OCI-LY1 (cell line): Measurements from ENCODE around the gene BMPR1B.

ENCODE experiments used
- H2AFZ ChIP-seq: fragments of 200-600 bp; sonication (generic), shearing (Covaris generic); 2 replicates; pipeline ENCODE4 v1.6.0; 2014; ENCODE audit warnings: antibody characterized with exemption, mild to moderate bottlenecking, low read length
- H3F3A ChIP-seq: fragments of 200-600 bp; sonication (generic), shearing (Covaris generic); 2 replicates; pipeline ENCODE4 v1.6.0; 2014; ENCODE audit warnings: mild to moderate bottlenecking, antibody characterized with exemption, low read length, moderate library complexity; ENCODE audit not compliant: insufficient read depth
- H3K27ac ChIP-seq: fragments of 200-600 bp; sonication (generic); 2 replicates; pipeline ENCODE4 v1.5.1; 2014; ENCODE audit warnings: low read length, mixed run types, mild to moderate bottlenecking, low read depth; ENCODE audit not compliant: poor library complexity, severe bottlenecking
- H3K27me3 ChIP-seq: fragments of 200-600 bp; sonication (generic); 2 replicates; pipeline ENCODE4 v1.6.0; 2014; ENCODE audit warnings: antibody characterized with exemption, mild to moderate bottlenecking, low read length, moderate library complexity; ENCODE audit not compliant: insufficient read depth
- H3K36me3 ChIP-seq: fragments of 200-600 bp; sonication (generic); 2 replicates; pipeline ENCODE4 v1.6.1; 2014; ENCODE audit warnings: mild to moderate bottlenecking, antibody characterized with exemption, low read length, moderate library complexity, mixed read lengths; ENCODE audit not compliant: insufficient read depth
- H3K4me1 ChIP-seq: fragments of 200-600 bp; sonication (generic); 2 replicates; pipeline ENCODE4 v1.5.1; 2014; ENCODE audit warnings: mild to moderate bottlenecking, low read length, moderate library complexity; ENCODE audit not compliant: insufficient read depth, severe bottlenecking
- H3K4me2 ChIP-seq: fragments of 200-600 bp; sonication (generic), shearing (Covaris generic); 2 replicates; pipeline ENCODE4 v1.6.1; 2014; ENCODE audit warnings: low read length
- H3K4me3 ChIP-seq: fragments of 200-600 bp; sonication (generic); 2 replicates; pipeline ENCODE4 v1.5.1; 2014; ENCODE audit warnings: low read length, low read depth, mild to moderate bottlenecking, mixed read lengths; ENCODE audit not compliant: poor library complexity, severe bottlenecking
- H3K79me2 ChIP-seq: fragments of 200-600 bp; shearing (Covaris generic); 2 replicates; pipeline ENCODE4 v1.6.1; 2016; ENCODE audit warnings: mixed run types, low read length, mixed read lengths; ENCODE audit not compliant: insufficient read depth
- H3K9ac ChIP-seq: fragments of 200-600 bp; sonication (generic), shearing (Covaris generic); 2 replicates; pipeline ENCODE4 v1.6.1; 2014; ENCODE audit warnings: mild to moderate bottlenecking, low read length, mixed read lengths
- H3K9me2 ChIP-seq: fragments of 200-600 bp; sonication (generic), shearing (Covaris generic); 2 replicates; pipeline ENCODE4 v1.6.1; 2014; ENCODE audit warnings: low read depth, mild to moderate bottlenecking, low read length, mixed read lengths
- H3K9me3 ChIP-seq: fragments of 200-600 bp; shearing (Covaris generic); 2 replicates; pipeline ENCODE4 v1.6.1; 2014; ENCODE audit warnings: low read length, mixed read lengths
- H4K20me1 ChIP-seq: fragments of 200-600 bp; sonication (generic), shearing (Covaris generic); 2 replicates; pipeline ENCODE4 v1.6.0; 2016; ENCODE audit warnings: mild to moderate bottlenecking, low read length; ENCODE audit not compliant: insufficient read depth
- CTCF ChIP-seq: fragments of 200-600 bp; sonication (generic), shearing (Covaris generic); IDR thresholded peaks from 2 replicates; pipeline ENCODE4 v1.5.1; 2017; ENCODE audit warnings: mild to moderate bottlenecking, antibody characterized with exemption, low read length, moderate library complexity, mixed read lengths
- EZH2 ChIP-seq: fragments of 200-600 bp; sonication (generic), shearing (Covaris generic); IDR thresholded peaks from 2 replicates; pipeline ENCODE4 v1.8.0; 2017; ENCODE audit warnings: borderline replicate concordance, mixed run types, mild to moderate bottlenecking, antibody characterized with exemption, low read length, moderate library complexity, mixed read lengths

BMPR1B gene

GRCh38 chr4:94932366-94932765 is 174.6 kb downstream of the BMPR1B start:
- Histone ChIP-seq H3K9me3 (no peaks in the 10 kb centered on the region), H4K20me1 (no peaks in the 10 kb centered on the region), H2AFZ (no peak overlapping the region), H3K9me2 (no peaks in the 10 kb centered on the region), H3K36me3 (no peaks in the 10 kb centered on the region), H3K27ac (no peak overlapping the region), H3K9ac (no peak overlapping the region), H3K4me1 (no peaks in the 10 kb centered on the region), H3F3A (no peaks in the 10 kb centered on the region), H3K27me3 (no peaks in the 10 kb centered on the region), H3K4me2 (no peak overlapping the region), H3K4me3 (no peak overlapping the region), H3K79me2 (no peaks in the 10 kb centered on the region)
- no peak for TF ChIP-seq CTCF
- no peak for TF ChIP-seq EZH2

- no peak overlapping the region for H3K27ac ChIP-seq
Measured at GRCh38 chr4:94933799-94934198, 176.0 kb downstream of the BMPR1B start.

GRCh38 chr4:94934201-94934600 is 176.4 kb downstream of the BMPR1B start:
- H3K27me3 ChIP-seq, result no peaks in the 10 kb centered on the region
- no peaks in the 10 kb centered on the region for H4K20me1 ChIP-seq
- no peak overlapping the region for H3K9ac ChIP-seq
- H3K9me2 ChIP-seq, result no peaks in the 10 kb centered on the region
- no peaks in the 10 kb centered on the region for H3K9me3 ChIP-seq
- H3K4me1 ChIP-seq, result no peaks in the 10 kb centered on the region
- no peak overlapping the region for H2AFZ ChIP-seq
- no peaks in the 10 kb centered on the region for H3F3A ChIP-seq
- no peak overlapping the region for H3K4me2 ChIP-seq
- no peaks in the 10 kb centered on the region for H3K79me2 ChIP-seq
- H3K36me3 ChIP-seq, result no peaks in the 10 kb centered on the region
- H3K27ac ChIP-seq, result no peak overlapping the region
- no peak for TF ChIP-seq CTCF
- no peak for TF ChIP-seq EZH2
- H3K4me3 ChIP-seq, result no peak overlapping the region

More at GRCh38 chr4:94933799-94934198, 176.0 kb downstream of the BMPR1B start:
- Histone ChIP-seq H4K20me1 (no peaks in the 10 kb centered on the region), H3K4me3 (no peak overlapping the region), H3F3A (no peaks in the 10 kb centered on the region), H3K9ac (no peak overlapping the region), H3K4me1 (no peaks in the 10 kb centered on the region), H3K4me2 (no peak overlapping the region), H3K36me3 (no peaks in the 10 kb centered on the region), H3K9me3 (no peaks in the 10 kb centered on the region), H3K9me2 (no peaks in the 10 kb centered on the region), H2AFZ (no peak overlapping the region), H3K27me3 (no peaks in the 10 kb centered on the region), H3K79me2 (no peaks in the 10 kb centered on the region)
- TF ChIP-seq EZH2 (no peak), CTCF (no peak)
